Panc1 (cell line): ENCODE measurements around the gene CHRNB1. TPM values are rescaled to one million over a fixed set of nuclear protein-coding genes. Genes with fewer than 3 reads are reported as not detected.

Experiments used
- ATAC-seq: fragments of 200-7000 bp; cut with Tn5 transposase; 2 replicates; pipeline ENCODE4 v1.9.1; 2020; ENCODE audit warnings: mild to moderate bottlenecking, moderate library complexity
- BruUV-seq: library from RNA; stranded (reverse); fragments of 400-500 nt; replicated peaks from 2 replicates; lab custom pipeline; 2021; lab: Mats Ljungman, UMichigan
- CTCF ChIA-PET: fragments of 300-600 bp; sonication (Branson Sonifier 250); formaldehyde crosslinking; loops from one replicate; lab custom pipeline; 2022; ENCODE audit warnings: antibody characterized with exemption; lab: Charles Lee
- POLR2A ChIA-PET: fragments of 300-600 bp; sonication (Branson Sonifier 250); formaldehyde crosslinking; loops from one replicate; lab custom pipeline; 2022; ENCODE audit warnings: antibody characterized with exemption; lab: Charles Lee
- DNase-seq: peaks from one replicate; pipeline ENCODE4 v3.0.0-alpha.2; 2010; ENCODE audit warnings: low read depth, low spot score
- H3K27ac ChIP-seq: 2 replicates; pipeline ENCODE4 v1.5.1; 2011; ENCODE audit warnings: mild to moderate bottlenecking, low read length, inconsistent platforms
- H3K27me3 ChIP-seq: fragments of 200-500 bp; sonication (Bioruptor generic); 2 replicates; pipeline ENCODE4 v1.6.0; 2014; ENCODE audit warnings: low read length, inconsistent platforms; ENCODE audit not compliant: control insufficient read depth, insufficient read depth
- H3K36me3 ChIP-seq: fragments of 200-500 bp; sonication (Bioruptor generic); 2 replicates; pipeline ENCODE4 v1.5.1; 2014; ENCODE audit warnings: inconsistent platforms, mild to moderate bottlenecking, low read length, moderate library complexity; ENCODE audit not compliant: control insufficient read depth, insufficient read depth
- H3K4me1 ChIP-seq: 2 replicates; pipeline ENCODE4 v1.5.1; 2011; ENCODE audit warnings: inconsistent platforms, mild to moderate bottlenecking, low read length, moderate library complexity; ENCODE audit not compliant: control insufficient read depth, insufficient read depth
- H3K4me3 ChIP-seq, 2 experiments: 2 replicates each; pipeline ENCODE4 v1.5.1; 2011 to 2012; ENCODE audit warnings: low read depth in 2 of 2, low read length in 2 of 2, mild to moderate bottlenecking in 2 of 2, inconsistent platforms in 1 of 2, moderate library complexity in 1 of 2
- H3K9me3 ChIP-seq: fragments of 200-500 bp; sonication (Bioruptor generic); 2 replicates; pipeline ENCODE4 v1.5.1; 2014; ENCODE audit warnings: low read depth, mild to moderate bottlenecking, inconsistent platforms, low read length, moderate library complexity; ENCODE audit not compliant: control insufficient read depth, insufficient read depth
- POLR2AphosphoS5 ChIP-seq: IDR thresholded peaks from 2 replicates; pipeline ENCODE4 v1.6.1; 2012; ENCODE audit warnings: mild to moderate bottlenecking, low read depth, low read length, moderate library complexity
- SIN3A ChIP-seq: IDR thresholded peaks from 2 replicates; pipeline ENCODE4 v1.6.1; 2012; ENCODE audit warnings: low read depth, mild to moderate bottlenecking, low read length, moderate library complexity, borderline replicate concordance; ENCODE audit not compliant: insufficient read depth
- TCF7L2 ChIP-seq: IDR thresholded peaks from 2 replicates; pipeline ENCODE4 v1.6.1; 2011; ENCODE audit warnings: mild to moderate bottlenecking, low read depth, low read length, inconsistent platforms
- in situ Hi-C: cut with HindIII; loops from 2 replicates; pipeline ENCODE4 v1.10.0; 2016; ENCODE audit warnings: low sequenced_read_pairs, low pct_unique_long_range_greater_than_20kb
- intact Hi-C: fragments of 100-400 bp; cut with micrococcal nuclease; formaldehyde crosslinking; loops from one replicate; pipeline ENCODE4 v1.10.0; 2022; ENCODE audit not compliant: unreplicated experiment
- total RNA-seq: library from RNA; stranded (reverse); gene quantifications from one replicate; pipeline ENCODE4 v1.2.1, GENCODE V29; 2021; ENCODE audit not compliant: unreplicated experiment
- TF ChIP-seq, protein P1 (sequence below), 2 experiments: IDR thresholded peaks; 2 replicates each; pipeline ENCODE4 v1.6.1; 2011 to 2012; ENCODE audit warnings: low read depth in 2 of 2, control low read depth in 1 of 2, low read length in 1 of 2, mild to moderate bottlenecking in 1 of 2, moderate library complexity in 1 of 2; ENCODE audit not compliant: insufficient read depth in 1 of 2
- TF ChIP-seq, protein P2 (sequence below): fragments of 450-650 bp; IDR thresholded peaks from 2 replicates; pipeline ENCODE4 v1.5.1; 2017; ENCODE audit warnings: mild to moderate bottlenecking

CHRNB1 gene
- total RNA-seq, 1 experiment from 2014 or later = 14.3 TPM

DNA sequence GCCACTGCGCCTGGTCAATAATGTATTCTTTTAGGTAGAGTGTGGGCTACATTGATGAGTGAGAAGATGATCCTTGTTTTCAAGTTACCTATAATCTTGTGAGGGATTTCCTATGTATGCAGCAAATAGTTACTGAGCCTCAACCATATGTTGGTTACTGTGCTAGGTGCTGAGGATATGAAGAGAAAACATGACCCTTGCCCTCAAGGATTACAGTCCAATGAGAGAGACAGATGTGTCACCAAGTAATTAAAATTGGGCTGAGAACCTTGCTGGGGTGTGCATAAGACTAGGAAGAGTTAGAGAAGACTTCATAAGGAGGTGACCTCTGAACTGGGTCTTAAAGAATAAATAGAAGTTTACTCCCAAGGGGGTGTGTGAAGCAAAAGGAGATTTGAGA lies 46.7 kb downstream of the CHRNB1 start:
- intact Hi-C loops (no loop called here), in situ Hi-C loops (no loop called here)
- no peak for ATAC-seq
- H3K4me1 ChIP-seq = peaks cover 21% of the 10 kb centered on the region; the same call in 1 of the 2 replicates
- BruUV-seq = no TSS peak
- no peak overlapping the region for H3K27ac ChIP-seq
- POLR2A ChIA-PET = no interaction called here
- no peak for DNase-seq
- no peak overlapping the region for H3K4me3 ChIP-seq
- H3K27me3 ChIP-seq = no peaks in the 10 kb centered on the region
- CTCF ChIA-PET = no interaction called here
- H3K36me3 ChIP-seq = no peaks in the 10 kb centered on the region
- TF ChIP-seq TCF7L2 (no peak), SIN3A (no peak), POLR2AphosphoS5 (no peak)
- TF ChIP-seq, protein P1, sequence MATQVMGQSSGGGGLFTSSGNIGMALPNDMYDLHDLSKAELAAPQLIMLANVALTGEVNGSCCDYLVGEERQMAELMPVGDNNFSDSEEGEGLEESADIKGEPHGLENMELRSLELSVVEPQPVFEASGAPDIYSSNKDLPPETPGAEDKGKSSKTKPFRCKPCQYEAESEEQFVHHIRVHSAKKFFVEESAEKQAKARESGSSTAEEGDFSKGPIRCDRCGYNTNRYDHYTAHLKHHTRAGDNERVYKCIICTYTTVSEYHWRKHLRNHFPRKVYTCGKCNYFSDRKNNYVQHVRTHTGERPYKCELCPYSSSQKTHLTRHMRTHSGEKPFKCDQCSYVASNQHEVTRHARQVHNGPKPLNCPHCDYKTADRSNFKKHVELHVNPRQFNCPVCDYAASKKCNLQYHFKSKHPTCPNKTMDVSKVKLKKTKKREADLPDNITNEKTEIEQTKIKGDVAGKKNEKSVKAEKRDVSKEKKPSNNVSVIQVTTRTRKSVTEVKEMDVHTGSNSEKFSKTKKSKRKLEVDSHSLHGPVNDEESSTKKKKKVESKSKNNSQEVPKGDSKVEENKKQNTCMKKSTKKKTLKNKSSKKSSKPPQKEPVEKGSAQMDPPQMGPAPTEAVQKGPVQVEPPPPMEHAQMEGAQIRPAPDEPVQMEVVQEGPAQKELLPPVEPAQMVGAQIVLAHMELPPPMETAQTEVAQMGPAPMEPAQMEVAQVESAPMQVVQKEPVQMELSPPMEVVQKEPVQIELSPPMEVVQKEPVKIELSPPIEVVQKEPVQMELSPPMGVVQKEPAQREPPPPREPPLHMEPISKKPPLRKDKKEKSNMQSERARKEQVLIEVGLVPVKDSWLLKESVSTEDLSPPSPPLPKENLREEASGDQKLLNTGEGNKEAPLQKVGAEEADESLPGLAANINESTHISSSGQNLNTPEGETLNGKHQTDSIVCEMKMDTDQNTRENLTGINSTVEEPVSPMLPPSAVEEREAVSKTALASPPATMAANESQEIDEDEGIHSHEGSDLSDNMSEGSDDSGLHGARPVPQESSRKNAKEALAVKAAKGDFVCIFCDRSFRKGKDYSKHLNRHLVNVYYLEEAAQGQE (IDR thresholded peaks at IDR 0.05; ENCODE audit: insufficient read depth in 1 of 2, low read depth in 2 of 2, low read length in 1 of 2) = no peak
- TF ChIP-seq, protein P2, sequence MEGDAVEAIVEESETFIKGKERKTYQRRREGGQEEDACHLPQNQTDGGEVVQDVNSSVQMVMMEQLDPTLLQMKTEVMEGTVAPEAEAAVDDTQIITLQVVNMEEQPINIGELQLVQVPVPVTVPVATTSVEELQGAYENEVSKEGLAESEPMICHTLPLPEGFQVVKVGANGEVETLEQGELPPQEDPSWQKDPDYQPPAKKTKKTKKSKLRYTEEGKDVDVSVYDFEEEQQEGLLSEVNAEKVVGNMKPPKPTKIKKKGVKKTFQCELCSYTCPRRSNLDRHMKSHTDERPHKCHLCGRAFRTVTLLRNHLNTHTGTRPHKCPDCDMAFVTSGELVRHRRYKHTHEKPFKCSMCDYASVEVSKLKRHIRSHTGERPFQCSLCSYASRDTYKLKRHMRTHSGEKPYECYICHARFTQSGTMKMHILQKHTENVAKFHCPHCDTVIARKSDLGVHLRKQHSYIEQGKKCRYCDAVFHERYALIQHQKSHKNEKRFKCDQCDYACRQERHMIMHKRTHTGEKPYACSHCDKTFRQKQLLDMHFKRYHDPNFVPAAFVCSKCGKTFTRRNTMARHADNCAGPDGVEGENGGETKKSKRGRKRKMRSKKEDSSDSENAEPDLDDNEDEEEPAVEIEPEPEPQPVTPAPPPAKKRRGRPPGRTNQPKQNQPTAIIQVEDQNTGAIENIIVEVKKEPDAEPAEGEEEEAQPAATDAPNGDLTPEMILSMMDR = no peak
- no peaks in the 10 kb centered on the region for H3K9me3 ChIP-seq

DNA sequence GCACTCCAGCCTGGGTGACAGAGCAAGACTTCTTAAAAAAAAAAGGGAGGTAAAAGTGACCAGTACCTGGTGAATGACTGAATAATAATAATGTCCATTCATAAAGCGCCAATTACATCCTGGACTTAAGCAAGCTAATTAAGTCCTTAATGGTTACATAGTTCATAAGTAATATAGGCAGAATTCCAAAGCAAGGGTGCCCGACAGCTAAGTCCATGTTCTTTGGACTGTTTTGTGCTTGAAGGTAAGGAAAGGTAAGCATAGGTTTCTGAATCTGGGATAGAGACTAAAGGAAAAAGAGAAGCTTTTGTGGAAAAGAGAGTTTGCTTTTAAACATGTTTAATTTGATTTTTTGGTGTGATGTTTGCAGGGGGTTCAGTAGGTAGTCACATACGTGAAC lies 49.1 kb downstream of the CHRNB1 start:
- no peak overlapping the region for H3K27ac ChIP-seq
- DNase-seq (no peak), ATAC-seq (no peak)
- peaks cover 6% of the 10 kb centered on the region; the same call in 1 of the 2 replicates for H3K4me1 ChIP-seq
- in situ Hi-C loops = no loop called here
- TF ChIP-seq POLR2AphosphoS5 = no peak
- TF ChIP-seq, protein P2 = no peak
- TF ChIP-seq SIN3A = no peak
- TF ChIP-seq, protein P1 (IDR thresholded peaks at IDR 0.05; ENCODE audit: insufficient read depth in 1 of 2, low read depth in 2 of 2, low read length in 1 of 2) = no peak
- TF ChIP-seq TCF7L2 = no peak
- POLR2A ChIA-PET = no interaction called here
- CTCF ChIA-PET = no interaction called here
- no peaks in the 10 kb centered on the region for H3K9me3 ChIP-seq
- BruUV-seq = no TSS peak
- peaks cover 11% of the 10 kb centered on the region for H3K36me3 ChIP-seq
- intact Hi-C loops = no loop called here
- H3K27me3 ChIP-seq = no peaks in the 10 kb centered on the region
- H3K4me3 ChIP-seq = no peak overlapping the region
